Tibial artery (tissue), 4 donors: ENCODE results near the gene RBMS3.
A peak's percentile ranks its signal among the peaks of the same experiment; 100 is the strongest.

Source experiments
- DNase-seq, 2 donors: peaks; one replicate each; pipeline ENCODE4 v3.0.0-alpha.2; 2019
- H3K27ac ChIP-seq, 2 donors: fragments of 200-600 bp; sonication (generic) in 1 of 2; 1 replicate in 1 of 2; 2 replicates in 1 of 2; pipeline ENCODE4 v1.5.1; 2018 to 2019; ENCODE audit warnings: mild to moderate bottlenecking in 1 of 2
- H3K27me3 ChIP-seq, 2 donors: fragments of 200-600 bp; sonication (generic) in 1 of 2; one replicate each; pipeline versions ENCODE4 v1.5.1 to v1.6.0; 2016 to 2019
- H3K36me3 ChIP-seq, 3 donors: fragments of 200-600 bp; sonication (generic) in 2 of 3; one replicate each; pipeline ENCODE4 v1.5.1; 2016 to 2019; ENCODE audit warnings: mild to moderate bottlenecking in 2 of 3
- H3K4me1 ChIP-seq, 4 donors: fragments of 200-600 bp; sonication (generic) in 2 of 4; 1 replicate in 3 of 4; 2 replicates in 1 of 4; pipeline ENCODE4 v1.5.1; 2016 to 2019
- H3K4me3 ChIP-seq, 2 donors: fragments of 200-600 bp; sonication (generic) in 1 of 2; 1 replicate in 1 of 2; 2 replicates in 1 of 2; pipeline ENCODE4 v1.5.1; 2018 to 2019; ENCODE audit warnings: mild to moderate bottlenecking in 2 of 2
- H3K9me3 ChIP-seq, 3 donors: fragments of 200-600 bp; sonication (generic) in 1 of 3; one replicate each; pipeline ENCODE4 v1.5.1; 2016 to 2019
- CTCF ChIP-seq, 2 experiments: fragments of 200-600 bp in 1 of 2; fragments of 450-650 bp in 1 of 2; IDR thresholded peaks; one replicate each; pipeline ENCODE4 v1.5.1; 2017 to 2019; ENCODE audit warnings: antibody characterized with exemption in 2 of 2, mild to moderate bottlenecking in 1 of 2, moderate library complexity in 1 of 2
- intact Hi-C: fragments of 100-400 bp; cut with DNase I; formaldehyde crosslinking; loops from one replicate; pipeline ENCODE4 v1.15.0; 2023; ENCODE audit warnings: low total_unique reads

Gene RBMS3

GRCh38 chr3:29644956-29645636, 364.2 kb downstream of the RBMS3 start:
- H3K27me3 ChIP-seq = no peaks in the 10 kb centered on the region
- no peaks in the 10 kb centered on the region for H3K9me3 ChIP-seq
- H3K36me3 ChIP-seq = no peaks in the 10 kb centered on the region
- no peak overlapping the region for H3K4me3 ChIP-seq
- intact Hi-C loops = no loop called here
- TF ChIP-seq CTCF (IDR thresholded peaks at IDR 0.05) = no peak
- no peak for DNase-seq
- H3K27ac ChIP-seq = no peak overlapping the region
- peaks cover 0 to 24% (median 6%) of the 10 kb centered on the region in 4 donors for H3K4me1 ChIP-seq

GRCh38 chr3:29646043-29646442, 365.2 kb downstream of the RBMS3 start:
- no peak for TF ChIP-seq CTCF (IDR thresholded peaks at IDR 0.05)
- no peak overlapping the region for H3K27ac ChIP-seq
- no peak overlapping the region for H3K4me3 ChIP-seq
- H3K4me1 ChIP-seq = peaks cover 0 to 24% (median 6%) of the 10 kb centered on the region in 4 donors
- intact Hi-C loops = no loop called here
- no peaks in the 10 kb centered on the region for H3K36me3 ChIP-seq
- DNase-seq = no peak
- no peaks in the 10 kb centered on the region for H3K9me3 ChIP-seq
- no peaks in the 10 kb centered on the region for H3K27me3 ChIP-seq

- TF ChIP-seq CTCF (IDR thresholded peaks at IDR 0.05) = no peak
- Histone ChIP-seq H3K9me3 (no peaks in the 10 kb centered on the region), H3K36me3 (no peaks in the 10 kb centered on the region), H3K4me3 (no peak overlapping the region), H3K4me1 (peaks cover 0 to 3% (median 1%) of the 10 kb centered on the region in 4 donors), H3K27me3 (no peaks in the 10 kb centered on the region), H3K27ac (no peak overlapping the region)
- DNase-seq = peak in 1 of 2 donors; percentile 46
- intact Hi-C loops = no loop called here
These were observed 369.1 kb downstream of the RBMS3 start for GRCh38 chr3:29649815-29650547.

- Histone ChIP-seq H3K36me3 (no peaks in the 10 kb centered on the region), H3K27ac (no peak overlapping the region), H3K27me3 (no peaks in the 10 kb centered on the region), H3K4me3 (no peak overlapping the region), H3K9me3 (no peaks in the 10 kb centered on the region), H3K4me1 (peaks cover 0 to 11% (median 2%) of the 10 kb centered on the region in 4 donors)
- intact Hi-C loops = no loop called here
- no peak for TF ChIP-seq CTCF (IDR thresholded peaks at IDR 0.05)
- no peak for DNase-seq
These were observed 372.8 kb downstream of the RBMS3 start for GRCh38 chr3:29653680-29654079.

GRCh38 chr3:29655015-29655747, 374.3 kb downstream of the RBMS3 start:
- Histone ChIP-seq H3K36me3 (no peaks in the 10 kb centered on the region), H3K4me3 (no peak overlapping the region), H3K4me1 (peaks cover 0 to 11% (median 2%) of the 10 kb centered on the region in 4 donors), H3K9me3 (no peaks in the 10 kb centered on the region), H3K27ac (no peak overlapping the region), H3K27me3 (no peaks in the 10 kb centered on the region)
- intact Hi-C loops = no loop called here
- DNase-seq = no peak
- no peak for TF ChIP-seq CTCF (IDR thresholded peaks at IDR 0.05)
